HepG2 (cell line): ENCODE measurements around the gene FFAR1. TPM values are rescaled to one million over a fixed set of nuclear protein-coding genes. Genes with fewer than 3 reads are reported as not detected.

ENCODE experiments used
- ARNT ChIP-seq: fragments of 450-650 bp; IDR thresholded peaks from 2 replicates; pipeline ENCODE4 v1.6.1; 2017
- GATAD2A ChIP-seq: IDR thresholded peaks from 2 replicates; pipeline ENCODE4 v1.6.1; 2016
- MED1 ChIP-seq: sonication (generic); formaldehyde crosslinking; IDR thresholded peaks from 2 replicates; pipeline ENCODE4 v1.4.0; 2020; ENCODE audit warnings: missing genetic modification reagents
- SMAD9 ChIP-seq: sonication (generic); formaldehyde crosslinking; IDR thresholded peaks from 2 replicates; pipeline ENCODE4 v1.5.1; 2020; ENCODE audit warnings: mild to moderate bottlenecking, missing genetic modification reagents
- SMARCC2 ChIP-seq: fragments of 450-650 bp; IDR thresholded peaks from 2 replicates; pipeline ENCODE4 v1.6.1; 2017; ENCODE audit warnings: antibody characterized with exemption, mild to moderate bottlenecking
- TAF15 ChIP-seq: fragments of 200-400 bp; formaldehyde crosslinking; IDR thresholded peaks from one replicate; pipeline ENCODE4 v1.6.1; 2018; ENCODE audit warnings: mild to moderate bottlenecking, low read depth, low read length; ENCODE audit not compliant: poor library complexity, severe bottlenecking
- TGIF2 ChIP-seq: IDR thresholded peaks from 2 replicates; pipeline ENCODE4 v1.6.1; 2016; ENCODE audit warnings: control low read depth, missing compliant biosample characterization
- THAP7 ChIP-seq: sonication (generic); formaldehyde crosslinking; IDR thresholded peaks from 2 replicates; pipeline ENCODE4 v1.8.1; 2023; ENCODE audit warnings: mild to moderate bottlenecking, missing genetic modification reagents
- TOPORS ChIP-seq: sonication (generic); formaldehyde crosslinking; IDR thresholded peaks from 2 replicates; pipeline ENCODE4 v1.8.0; 2023; ENCODE audit warnings: mild to moderate bottlenecking, missing genetic modification reagents
- ZNF503 ChIP-seq: sonication (generic); formaldehyde crosslinking; IDR thresholded peaks from 2 replicates; pipeline ENCODE4 v1.4.0; 2020; ENCODE audit warnings: missing genetic modification reagents
- ZNF543 ChIP-seq: sonication (generic); formaldehyde crosslinking; IDR thresholded peaks from 2 replicates; pipeline ENCODE4 v1.4.0; 2020; ENCODE audit warnings: mild to moderate bottlenecking, missing genetic modification reagents
- ZSCAN20 ChIP-seq: sonication (generic); formaldehyde crosslinking; IDR thresholded peaks from 2 replicates; pipeline ENCODE4 v1.4.0; 2020; ENCODE audit warnings: missing genetic modification reagents, mild to moderate bottlenecking, borderline replicate concordance
- polyA plus RNA-seq, 8 experiments: library from polyadenylated mRNA; depleted of rRNA in 3 of 8; stranded (reverse) in 7 of 8; unstranded in 1 of 8; fragments of >200 nt; fragmentation: Illumina TruSeq in 4 of 8; extraction: Trizol in 4 of 8; gene quantifications; 2 replicates each; pipeline versions ENCODE4 v1.2.1 to v1.2.3, GENCODE V29; 2011 to 2016; ENCODE audit warnings: low read depth in 4 of 8, missing spikeins in 1 of 8, mixed read lengths in 1 of 8; ENCODE audit not compliant: insufficient read depth in 1 of 8
- total RNA-seq, 5 experiments: library from RNA; depleted of rRNA; stranded (reverse); fragments of >200 nt; fragmentation: Illumina TruSeq; extraction: Trizol; gene quantifications; 2 replicates each; pipeline ENCODE4 v1.2.3, GENCODE V29; 2016; ENCODE audit warnings: low read depth in 1 of 5
- TF ChIP-seq, protein P1 (sequence below): sonication (generic); formaldehyde crosslinking; IDR thresholded peaks from 2 replicates; pipeline ENCODE4 v1.4.0; 2020; ENCODE audit warnings: missing genetic modification reagents
- TF ChIP-seq, protein P2 (sequence below): sonication (generic); formaldehyde crosslinking; conservative IDR thresholded peaks from 2 replicates; pipeline ENCODE4 v1.8.1; 2023; ENCODE audit warnings: missing genetic modification reagents
- TF ChIP-seq, protein P3 (sequence below): sonication (generic); formaldehyde crosslinking; IDR thresholded peaks from 2 replicates; pipeline ENCODE4 v1.4.0; 2020; ENCODE audit warnings: missing genetic modification reagents
- TF ChIP-seq, protein P4 (sequence below): sonication (generic); formaldehyde crosslinking; IDR thresholded peaks from 2 replicates; pipeline ENCODE4 v1.5.0; 2020; ENCODE audit warnings: missing genetic modification reagents, mild to moderate bottlenecking, borderline replicate concordance
- TF ChIP-seq, protein P5 (sequence below): sonication (generic); formaldehyde crosslinking; IDR thresholded peaks from 2 replicates; pipeline ENCODE4 v1.5.1; 2020; ENCODE audit warnings: mild to moderate bottlenecking, missing genetic modification reagents, moderate library complexity

FFAR1 gene
- total and polyA plus RNA-seq, 2 of the 13 experiments (the other 11 are each of a cell fraction or from before 2014, with no cell fraction given), result not detected

DNA sequence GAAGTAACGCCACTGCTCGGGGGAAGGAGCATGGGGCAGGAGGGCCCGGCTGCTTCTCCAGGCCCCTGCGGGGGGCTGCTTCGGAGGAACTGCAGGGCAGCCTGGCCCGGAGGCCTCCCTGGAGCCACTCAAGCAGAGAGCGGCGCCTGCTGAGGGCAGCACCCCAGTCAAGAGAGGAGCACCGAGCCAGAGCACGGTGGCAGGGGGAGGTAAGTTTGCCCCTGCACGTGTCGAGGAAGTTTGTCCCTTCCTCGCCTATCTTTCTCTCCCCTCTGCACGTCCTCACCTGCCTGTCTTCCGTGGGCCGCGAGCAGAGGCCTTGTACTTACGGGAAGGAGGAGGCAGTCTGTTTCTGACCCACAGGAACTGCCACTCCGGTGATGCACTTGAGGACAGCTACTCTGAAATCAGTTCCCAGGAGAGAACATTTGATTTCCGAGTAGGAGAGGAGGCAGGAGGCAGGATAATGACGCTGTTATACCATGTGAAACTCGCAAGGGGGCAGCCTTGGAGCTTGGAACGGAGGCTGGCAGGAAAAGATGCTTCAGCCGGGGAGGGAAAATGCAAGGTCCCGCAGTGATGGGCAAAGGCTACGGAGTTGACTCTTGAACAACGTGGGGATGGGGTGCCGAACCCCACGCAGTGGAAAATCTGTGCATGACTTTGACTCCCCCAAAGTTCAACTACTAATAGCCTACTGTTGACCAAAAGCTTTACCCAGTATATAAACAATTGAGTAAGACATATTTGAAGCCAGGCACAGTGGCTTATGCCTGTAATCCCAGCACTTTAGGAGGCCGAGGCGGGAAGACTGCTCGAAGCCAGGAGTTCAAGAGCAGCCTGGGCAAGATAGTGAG is 5.0 kb downstream of the FFAR1 start (continued):
- TF ChIP-seq THAP7 (CRISPR knock-in tag) (no peak), TGIF2 (CRISPR knock-in tag) (no peak), MED1 (CRISPR knock-in tag) (0 out of 2 replicates have a peak, but pooled peaks have one; percentile 40), ZNF543 (CRISPR knock-in tag) (no peak), GATAD2A (CRISPR knock-in tag) (0 out of 2 replicates have a peak, but pooled peaks have one; percentile 41), SMARCC2 (no peak), SMAD9 (no peak), TAF15 (no peak), ARNT (no peak), ZNF503 (no peak), ZSCAN20 (CRISPR knock-in tag) (no peak), TOPORS (CRISPR knock-in tag) (no peak)
- TF ChIP-seq, protein P1, sequence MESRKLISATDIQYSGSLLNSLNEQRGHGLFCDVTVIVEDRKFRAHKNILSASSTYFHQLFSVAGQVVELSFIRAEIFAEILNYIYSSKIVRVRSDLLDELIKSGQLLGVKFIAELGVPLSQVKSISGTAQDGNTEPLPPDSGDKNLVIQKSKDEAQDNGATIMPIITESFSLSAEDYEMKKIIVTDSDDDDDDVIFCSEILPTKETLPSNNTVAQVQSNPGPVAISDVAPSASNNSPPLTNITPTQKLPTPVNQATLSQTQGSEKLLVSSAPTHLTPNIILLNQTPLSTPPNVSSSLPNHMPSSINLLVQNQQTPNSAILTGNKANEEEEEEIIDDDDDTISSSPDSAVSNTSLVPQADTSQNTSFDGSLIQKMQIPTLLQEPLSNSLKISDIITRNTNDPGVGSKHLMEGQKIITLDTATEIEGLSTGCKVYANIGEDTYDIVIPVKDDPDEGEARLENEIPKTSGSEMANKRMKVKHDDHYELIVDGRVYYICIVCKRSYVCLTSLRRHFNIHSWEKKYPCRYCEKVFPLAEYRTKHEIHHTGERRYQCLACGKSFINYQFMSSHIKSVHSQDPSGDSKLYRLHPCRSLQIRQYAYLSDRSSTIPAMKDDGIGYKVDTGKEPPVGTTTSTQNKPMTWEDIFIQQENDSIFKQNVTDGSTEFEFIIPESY (CRISPR knock-in tag), result no peak
- TF ChIP-seq, protein P2, sequence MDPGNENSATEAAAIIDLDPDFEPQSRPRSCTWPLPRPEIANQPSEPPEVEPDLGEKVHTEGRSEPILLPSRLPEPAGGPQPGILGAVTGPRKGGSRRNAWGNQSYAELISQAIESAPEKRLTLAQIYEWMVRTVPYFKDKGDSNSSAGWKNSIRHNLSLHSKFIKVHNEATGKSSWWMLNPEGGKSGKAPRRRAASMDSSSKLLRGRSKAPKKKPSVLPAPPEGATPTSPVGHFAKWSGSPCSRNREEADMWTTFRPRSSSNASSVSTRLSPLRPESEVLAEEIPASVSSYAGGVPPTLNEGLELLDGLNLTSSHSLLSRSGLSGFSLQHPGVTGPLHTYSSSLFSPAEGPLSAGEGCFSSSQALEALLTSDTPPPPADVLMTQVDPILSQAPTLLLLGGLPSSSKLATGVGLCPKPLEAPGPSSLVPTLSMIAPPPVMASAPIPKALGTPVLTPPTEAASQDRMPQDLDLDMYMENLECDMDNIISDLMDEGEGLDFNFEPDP (CRISPR knock-in tag), result no peak
- TF ChIP-seq, protein P3, sequence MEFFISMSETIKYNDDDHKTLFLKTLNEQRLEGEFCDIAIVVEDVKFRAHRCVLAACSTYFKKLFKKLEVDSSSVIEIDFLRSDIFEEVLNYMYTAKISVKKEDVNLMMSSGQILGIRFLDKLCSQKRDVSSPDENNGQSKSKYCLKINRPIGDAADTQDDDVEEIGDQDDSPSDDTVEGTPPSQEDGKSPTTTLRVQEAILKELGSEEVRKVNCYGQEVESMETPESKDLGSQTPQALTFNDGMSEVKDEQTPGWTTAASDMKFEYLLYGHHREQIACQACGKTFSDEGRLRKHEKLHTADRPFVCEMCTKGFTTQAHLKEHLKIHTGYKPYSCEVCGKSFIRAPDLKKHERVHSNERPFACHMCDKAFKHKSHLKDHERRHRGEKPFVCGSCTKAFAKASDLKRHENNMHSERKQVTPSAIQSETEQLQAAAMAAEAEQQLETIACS (CRISPR knock-in tag), result no peak
- TF ChIP-seq, protein P4, sequence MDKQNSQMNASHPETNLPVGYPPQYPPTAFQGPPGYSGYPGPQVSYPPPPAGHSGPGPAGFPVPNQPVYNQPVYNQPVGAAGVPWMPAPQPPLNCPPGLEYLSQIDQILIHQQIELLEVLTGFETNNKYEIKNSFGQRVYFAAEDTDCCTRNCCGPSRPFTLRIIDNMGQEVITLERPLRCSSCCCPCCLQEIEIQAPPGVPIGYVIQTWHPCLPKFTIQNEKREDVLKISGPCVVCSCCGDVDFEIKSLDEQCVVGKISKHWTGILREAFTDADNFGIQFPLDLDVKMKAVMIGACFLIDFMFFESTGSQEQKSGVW (CRISPR knock-in tag), result no peak
- TF ChIP-seq, protein P5, sequence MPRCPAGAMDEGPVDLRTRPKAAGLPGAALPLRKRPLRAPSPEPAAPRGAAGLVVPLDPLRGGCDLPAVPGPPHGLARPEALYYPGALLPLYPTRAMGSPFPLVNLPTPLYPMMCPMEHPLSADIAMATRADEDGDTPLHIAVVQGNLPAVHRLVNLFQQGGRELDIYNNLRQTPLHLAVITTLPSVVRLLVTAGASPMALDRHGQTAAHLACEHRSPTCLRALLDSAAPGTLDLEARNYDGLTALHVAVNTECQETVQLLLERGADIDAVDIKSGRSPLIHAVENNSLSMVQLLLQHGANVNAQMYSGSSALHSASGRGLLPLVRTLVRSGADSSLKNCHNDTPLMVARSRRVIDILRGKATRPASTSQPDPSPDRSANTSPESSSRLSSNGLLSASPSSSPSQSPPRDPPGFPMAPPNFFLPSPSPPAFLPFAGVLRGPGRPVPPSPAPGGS (CRISPR knock-in tag), result no peak
